CD4-positive, alpha-beta T cell treated with Interferon gamma for 1 hour (primary cell): Measurements from ENCODE around the gene MRAP2.

Experiments used
- DNase-seq: peaks from one replicate; pipeline ENCODE4 v3.0.0-alpha.2; 2020

The MRAP2 gene

GRCh38 chr6:84137989-84138575, 104.5 kb downstream of the MRAP2 start:
- DNase-seq = no peak

GRCh38 chr6:84139311-84139710, 105.7 kb downstream of the MRAP2 start:
- DNase-seq = no peak
